Loucy (cell line): Measurements from ENCODE around the gene SEMA3D.

Source experiments
- H2AFZ ChIP-seq: fragments of 200-600 bp; sonication (generic); 2 replicates; pipeline ENCODE4 v1.6.0; 2016; ENCODE audit warnings: antibody characterized with exemption, mild to moderate bottlenecking, low read length, moderate library complexity
- H3F3A ChIP-seq: fragments of 200-600 bp; 2 replicates; pipeline ENCODE4 v1.6.0; 2016; ENCODE audit warnings: antibody characterized with exemption, low read depth, mild to moderate bottlenecking
- H3K27me3 ChIP-seq: fragments of 200-600 bp; sonication (generic); 2 replicates; pipeline ENCODE4 v1.6.1; 2014; ENCODE audit warnings: low read length, mild to moderate bottlenecking; ENCODE audit not compliant: insufficient read depth, poor library complexity, severe bottlenecking
- H3K36me3 ChIP-seq: fragments of 200-600 bp; sonication (generic); 2 replicates; pipeline ENCODE4 v1.6.1; 2016; ENCODE audit warnings: low read length; ENCODE audit not compliant: insufficient read depth
- H3K4me1 ChIP-seq: fragments of 200-600 bp; sonication (generic); 2 replicates; pipeline ENCODE4 v1.5.1; 2014; ENCODE audit warnings: low read length, mild to moderate bottlenecking; ENCODE audit not compliant: insufficient read depth, poor library complexity, severe bottlenecking
- H3K4me2 ChIP-seq: fragments of 200-600 bp; sonication (generic); 2 replicates; pipeline ENCODE4 v1.6.0; 2014; ENCODE audit warnings: antibody characterized with exemption, low read length, low read depth, mild to moderate bottlenecking; ENCODE audit not compliant: poor library complexity, severe bottlenecking
- H3K4me3 ChIP-seq: fragments of 200-600 bp; sonication (generic); 2 replicates; pipeline ENCODE4 v1.5.1; 2014; ENCODE audit warnings: low read length, mild to moderate bottlenecking, mixed read lengths; ENCODE audit not compliant: poor library complexity, severe bottlenecking
- H3K79me2 ChIP-seq: fragments of 200-600 bp; sonication (generic); 2 replicates; pipeline ENCODE4 v1.6.1; 2014; ENCODE audit warnings: low read length; ENCODE audit not compliant: insufficient read depth
- H3K9ac ChIP-seq: fragments of 200-600 bp; sonication (generic); 2 replicates; pipeline ENCODE4 v1.6.0; 2014; ENCODE audit warnings: mild to moderate bottlenecking, low read depth, low read length, moderate library complexity; ENCODE audit not compliant: poor library complexity, severe bottlenecking
- H3K9me2 ChIP-seq: fragments of 200-600 bp; sonication (generic); replicated peaks from 2 replicates; pipeline ENCODE4 v1.6.1; 2016; ENCODE audit warnings: low read depth, low read length, mixed read lengths
- H3K9me3 ChIP-seq: fragments of 200-600 bp; sonication (generic); 2 replicates; pipeline ENCODE4 v1.6.1; 2014; ENCODE audit warnings: mild to moderate bottlenecking, antibody characterized with exemption, low read length, low read depth; ENCODE audit not compliant: insufficient read depth
- H4K20me1 ChIP-seq: fragments of 200-600 bp; sonication (generic); 2 replicates; pipeline ENCODE4 v1.6.0; 2014; ENCODE audit warnings: antibody characterized with exemption, low read length, mild to moderate bottlenecking; ENCODE audit not compliant: insufficient read depth, poor library complexity, severe bottlenecking
- EZH2phosphoT487 ChIP-seq: fragments of 200-600 bp; IDR thresholded peaks from 2 replicates; pipeline ENCODE4 v1.6.1; 2018; ENCODE audit warnings: antibody characterized with exemption, mild to moderate bottlenecking, moderate library complexity, borderline replicate concordance
- TF ChIP-seq, protein P1 (sequence below): fragments of 200-600 bp; sonication (generic); conservative IDR thresholded peaks from 2 replicates; pipeline ENCODE4 v1.5.1; 2014; ENCODE audit warnings: mild to moderate bottlenecking, antibody characterized with exemption, low read length

SEMA3D gene

DNA sequence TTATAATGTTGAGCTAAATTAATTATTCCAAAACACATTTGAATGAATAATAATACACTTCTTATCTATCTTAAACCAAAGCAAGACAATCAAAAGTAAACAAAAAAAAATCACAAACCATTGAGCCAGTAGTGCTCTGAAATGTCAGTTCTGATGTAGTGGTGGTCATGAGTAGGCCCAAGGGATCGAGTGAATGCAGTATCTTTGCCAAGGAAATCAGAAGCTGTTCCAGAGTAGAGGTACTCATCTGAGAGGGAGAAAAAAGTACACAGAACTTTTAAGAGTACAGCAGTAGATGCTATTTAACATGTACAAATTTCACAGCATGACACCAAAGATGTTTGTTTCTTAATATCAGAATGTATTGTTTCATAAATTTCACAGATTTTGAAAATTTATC, 121.5 kb downstream of the SEMA3D start:
- Histone ChIP-seq H3K4me1 (no peaks in the 10 kb centered on the region), H3K36me3 (no peaks in the 10 kb centered on the region), H3K4me2 (no peak overlapping the region), H3K9ac (no peak overlapping the region), H3F3A (no peaks in the 10 kb centered on the region), H3K9me3 (no peaks in the 10 kb centered on the region), H4K20me1 (no peaks in the 10 kb centered on the region), H2AFZ (no peak overlapping the region), H3K4me3 (no peak overlapping the region), H3K9me2 (no peaks in the 10 kb centered on the region), H3K79me2 (no peaks in the 10 kb centered on the region), H3K27me3 (no peaks in the 10 kb centered on the region)
- no peak for TF ChIP-seq EZH2phosphoT487
- TF ChIP-seq, protein P1, sequence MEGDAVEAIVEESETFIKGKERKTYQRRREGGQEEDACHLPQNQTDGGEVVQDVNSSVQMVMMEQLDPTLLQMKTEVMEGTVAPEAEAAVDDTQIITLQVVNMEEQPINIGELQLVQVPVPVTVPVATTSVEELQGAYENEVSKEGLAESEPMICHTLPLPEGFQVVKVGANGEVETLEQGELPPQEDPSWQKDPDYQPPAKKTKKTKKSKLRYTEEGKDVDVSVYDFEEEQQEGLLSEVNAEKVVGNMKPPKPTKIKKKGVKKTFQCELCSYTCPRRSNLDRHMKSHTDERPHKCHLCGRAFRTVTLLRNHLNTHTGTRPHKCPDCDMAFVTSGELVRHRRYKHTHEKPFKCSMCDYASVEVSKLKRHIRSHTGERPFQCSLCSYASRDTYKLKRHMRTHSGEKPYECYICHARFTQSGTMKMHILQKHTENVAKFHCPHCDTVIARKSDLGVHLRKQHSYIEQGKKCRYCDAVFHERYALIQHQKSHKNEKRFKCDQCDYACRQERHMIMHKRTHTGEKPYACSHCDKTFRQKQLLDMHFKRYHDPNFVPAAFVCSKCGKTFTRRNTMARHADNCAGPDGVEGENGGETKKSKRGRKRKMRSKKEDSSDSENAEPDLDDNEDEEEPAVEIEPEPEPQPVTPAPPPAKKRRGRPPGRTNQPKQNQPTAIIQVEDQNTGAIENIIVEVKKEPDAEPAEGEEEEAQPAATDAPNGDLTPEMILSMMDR, result no peak

GRCh38 chr7:85062651-85063050, 124.2 kb downstream of the SEMA3D start:
- Histone ChIP-seq H3K27me3 (no peaks in the 10 kb centered on the region), H3K9me2 (no peaks in the 10 kb centered on the region), H3K4me1 (no peaks in the 10 kb centered on the region), H3K4me3 (no peak overlapping the region), H2AFZ (no peak overlapping the region), H4K20me1 (no peaks in the 10 kb centered on the region), H3F3A (no peaks in the 10 kb centered on the region), H3K36me3 (no peaks in the 10 kb centered on the region), H3K79me2 (no peaks in the 10 kb centered on the region), H3K9me3 (no peaks in the 10 kb centered on the region), H3K4me2 (no peak overlapping the region), H3K9ac (no peak overlapping the region)
- TF ChIP-seq, protein P1, result no peak
- TF ChIP-seq EZH2phosphoT487, result no peak

GRCh38 chr7:85061456-85061855, 125.4 kb downstream of the SEMA3D start:
- TF ChIP-seq, protein P1, result no peak
- TF ChIP-seq EZH2phosphoT487, result no peak
- Histone ChIP-seq H3K9ac (no peak overlapping the region), H3K9me3 (no peaks in the 10 kb centered on the region), H3K4me2 (no peak overlapping the region), H2AFZ (no peak overlapping the region), H3K4me3 (no peak overlapping the region), H3F3A (no peaks in the 10 kb centered on the region), H3K79me2 (no peaks in the 10 kb centered on the region), H3K27me3 (no peaks in the 10 kb centered on the region), H3K4me1 (no peaks in the 10 kb centered on the region), H4K20me1 (no peaks in the 10 kb centered on the region), H3K9me2 (no peaks in the 10 kb centered on the region), H3K36me3 (no peaks in the 10 kb centered on the region)
